ENCODE results near the gene CAPZA1. TPM values are rescaled to one million over a fixed set of nuclear protein-coding genes. Genes with fewer than 3 reads are reported as not detected.

The CAPZA1 gene
- polyA plus RNA-seq, 1 of the 3 experiments (the other 2 are of a cell fraction): 50.8 TPM

GRCh38 chr1:112689196-112689841, 69.7 kb downstream of the CAPZA1 start:
- Histone ChIP-seq H3K9ac (no peak overlapping the region), H2AFZ (ENCODE audit: low read depth) (no peak overlapping the region), H3K4me3 (ENCODE audit: low read depth in 2 of 2, low read length in 1 of 2) (no peak overlapping the region), H3K4me2 (no peak overlapping the region), H3K36me3 (replicated peaks in 1 of 2; ENCODE audit: control insufficient read depth in 1 of 2, insufficient read depth in 2 of 2, low read length in 1 of 2) (peaks cover 20 to 24% of the 10 kb centered on the region in 2 experiments), H3K9me2 (no peaks in the 10 kb centered on the region), H3K27ac (ENCODE audit: low read depth in 2 of 2, low read length in 1 of 2) (no peak overlapping the region), H3K27me3 (ENCODE audit: insufficient read depth) (no peaks in the 10 kb centered on the region), H3K79me2 (ENCODE audit: insufficient read depth) (peaks cover 23% of the 10 kb centered on the region), H3K9me3 (no peaks in the 10 kb centered on the region), H4K20me1 (ENCODE audit: insufficient read depth) (peaks cover 19% of the 10 kb centered on the region), H3F3A (replicated peaks; ENCODE audit: insufficient read depth) (no peaks in the 10 kb centered on the region), H3K4me1 (ENCODE audit: control insufficient read depth in 1 of 2, insufficient read depth in 2 of 2, low read depth in 1 of 2, low read length in 1 of 2) (no peaks in the 10 kb centered on the region; a peak in 1 of 4 replicates)
- TF ChIP-seq USF2 (IDR thresholded peaks at IDR 0.05; ENCODE audit: borderline replicate concordance, low read depth, low read length) (no peak), CTCF (IDR thresholded peaks at IDR 0.05) (no peak), RXRA (IDR thresholded peaks at IDR 0.05; ENCODE audit: borderline replicate concordance, low read depth) (no peak)
- DNase-seq: peak; percentile 11
- 100% methylated on average over 7 of the region's 9 CpGs for WGBS (ENCODE audit: low lambda C conversion rate)
- ChIA-PET CTCF (interaction anchor here (1.0 to 1.4 kb wide), 3 partner anchors 15 to 35 kb away, joined by 3 read pairs; partner anchors contain the start of gene MOV10), POLR2A (interaction anchor here (1.2 kb wide), 1 partner anchor 14 kb away, joined by 3 read pairs; no protein-coding TSS in a partner anchor)

GRCh38 chr1:112689842-112690237, 70.2 kb downstream of the CAPZA1 start:
- WGBS (ENCODE audit: low lambda C conversion rate): 99% methylated on average over 7 of the region's 11 CpGs
- H3K9me3 ChIP-seq: no peaks in the 10 kb centered on the region
- H3K27me3 ChIP-seq (ENCODE audit: insufficient read depth): no peaks in the 10 kb centered on the region
- H3K4me1 ChIP-seq (ENCODE audit: control insufficient read depth in 1 of 2, insufficient read depth in 2 of 2, low read depth in 1 of 2, low read length in 1 of 2): no peaks in the 10 kb centered on the region; a peak in 1 of 4 replicates
- H3K36me3 ChIP-seq (replicated peaks in 1 of 2; ENCODE audit: control insufficient read depth in 1 of 2, insufficient read depth in 2 of 2, low read length in 1 of 2): peaks cover 20 to 29% of the 10 kb centered on the region in 2 experiments
- no peak overlapping the region for H3K4me2 ChIP-seq
- DNase-seq: peak; percentile 2
- H3F3A ChIP-seq (replicated peaks; ENCODE audit: insufficient read depth): no peaks in the 10 kb centered on the region
- no peak overlapping the region for H3K9ac ChIP-seq
- H3K79me2 ChIP-seq (ENCODE audit: insufficient read depth): peaks cover 18% of the 10 kb centered on the region
- no peaks in the 10 kb centered on the region for H3K9me2 ChIP-seq
- no peak overlapping the region for H2AFZ ChIP-seq (ENCODE audit: low read depth)
- peaks cover 19% of the 10 kb centered on the region for H4K20me1 ChIP-seq (ENCODE audit: insufficient read depth)
- CTCF ChIA-PET: interaction anchor here (1.0 to 1.4 kb wide), 3 partner anchors 16 to 36 kb away, joined by 3 read pairs; partner anchors contain the start of gene MOV10
- H3K27ac ChIP-seq (ENCODE audit: low read depth in 2 of 2, low read length in 1 of 2): no peak overlapping the region
- POLR2A ChIA-PET: interaction anchor here (1.2 kb wide), 1 partner anchor 14 kb away, joined by 3 read pairs; no protein-coding TSS in a partner anchor
- no peak overlapping the region for H3K4me3 ChIP-seq (ENCODE audit: low read depth in 2 of 2, low read length in 1 of 2)
- TF ChIP-seq RAD21 (IDR thresholded peaks at IDR 0.05; ENCODE audit: low read length) (no peak), NRF1 (IDR thresholded peaks at IDR 0.05; ENCODE audit: low read depth, low read length) (no peak), CHD2 (IDR thresholded peaks at IDR 0.05; ENCODE audit: low read length, partially characterized antibody) (no peak), SIN3A (IDR thresholded peaks at IDR 0.05; ENCODE audit: borderline replicate concordance, low read depth, low read length) (no peak), CTCF (IDR thresholded peaks at IDR 0.05) (no peak), TCF12 (IDR thresholded peaks at IDR 0.05) (no peak), RCOR1 (IDR thresholded peaks at IDR 0.05; ENCODE audit: low read length) (no peak), FOXM1 (IDR thresholded peaks at IDR 0.05; ENCODE audit: low read depth) (no peak), EZH2phosphoT487 (IDR thresholded peaks at IDR 0.05; ENCODE audit: borderline replicate concordance, low read depth) (no peak), SMC3 (IDR thresholded peaks at IDR 0.05; ENCODE audit: low read depth, low read length) (no peak), ZBTB33 (IDR thresholded peaks at IDR 0.05; ENCODE audit: borderline replicate concordance, low read depth) (no peak), EP300 (IDR thresholded peaks at IDR 0.05; ENCODE audit: borderline replicate concordance in 1 of 2, low read depth in 1 of 2, low read length in 1 of 2) (no peak), TEAD4 (IDR thresholded peaks at IDR 0.05; ENCODE audit: borderline replicate concordance, insufficient read depth) (no peak), MAX (IDR thresholded peaks at IDR 0.05; ENCODE audit: low read depth) (no peak), GATA2 (CRISPR knock-in tag; IDR thresholded peaks at IDR 0.05) (no peak), PBX3 (IDR thresholded peaks at IDR 0.05) (no peak)

Data from SK-N-SH (cell line).